ENCODE results near the gene ADAM10. TPM values are rescaled to one million over a fixed set of nuclear protein-coding genes. Genes with fewer than 3 reads are reported as not detected.

ADAM10 gene
- total and polyA plus RNA-seq, 2 of the 4 experiments (the other 2 are of a cell fraction) = 110 to 185 TPM

GRCh38 chr15:58771621-58772250 lies 22.2 kb upstream of the ADAM10 start:
- Histone ChIP-seq H3K4ac (ENCODE audit: low read depth, low read length) (peak overlapping the region; percentile 87), H2BK15ac (ENCODE audit: low read depth, low read length) (no peak overlapping the region; the same call in 2 of the 3 replicates), H3K14ac (replicated peaks; ENCODE audit: low read depth, low read length) (peak overlapping the region; percentile 94), H2BK5ac (ENCODE audit: low read depth, low read length, poor library complexity, severe bottlenecking) (peak overlapping the region; percentile 81), H3K4me2 (ENCODE audit: low read depth, low read length) (peak overlapping the region; percentile 95), H3K18ac (ENCODE audit: low read depth, low read length) (peak overlapping the region; percentile 22), H3K9me1 (ENCODE audit: insufficient read depth, low read length) (peaks cover 3% of the 10 kb centered on the region; the same call in 1 of the 2 replicates), H3K9me3 (ENCODE audit: control insufficient read depth, insufficient read depth, low read length) (no peaks in the 10 kb centered on the region), H3K27ac (ENCODE audit: insufficient read depth, low read length) (peak overlapping the region; percentile 93), H2BK20ac (ENCODE audit: low read depth, low read length) (peak overlapping the region; percentile 57; the same call in 1 of the 2 replicates), H3K27me3 (ENCODE audit: control insufficient read depth, insufficient read depth, low read length) (no peaks in the 10 kb centered on the region), H4K91ac (ENCODE audit: insufficient read depth, low read depth, low read length) (peak overlapping the region; percentile 81), H2BK120ac (ENCODE audit: low read depth, low read length) (peak overlapping the region; percentile 48), H4K5ac (ENCODE audit: low read depth, low read length) (peak overlapping the region; percentile 75), H3K56ac (ENCODE audit: extremely low read depth, insufficient read depth, low read length) (peak overlapping the region; percentile 87; the same call in 1 of the 2 replicates), H3K79me1 (ENCODE audit: low read depth in 1 of 2, low read length in 2 of 2) (peaks cover 17 to 36% of the 10 kb centered on the region in 2 experiments), H2AK9ac (replicated peaks; ENCODE audit: low read depth, low read length, poor library complexity) (peak overlapping the region; percentile 96), H4K8ac (ENCODE audit: low read depth in 2 of 2, low read length in 2 of 2) (peak overlapping the region; percentile 4 to 66; a peak in 2 of 4 replicates), H3K36me3 (ENCODE audit: control insufficient read depth, insufficient read depth, low read length) (no peaks in the 10 kb centered on the region), H4K20me1 (ENCODE audit: insufficient read depth, low read length) (peaks cover 25% of the 10 kb centered on the region; the same call in 1 of the 2 replicates), H3K9ac (ENCODE audit: low read depth, low read length) (peak overlapping the region; percentile 86), H2AFZ (replicated peaks; ENCODE audit: low read length, poor library complexity) (peak overlapping the region; percentile 95), H3K4me1 (ENCODE audit: control insufficient read depth, insufficient read depth, low read length) (no peaks in the 10 kb centered on the region), H2AK5ac (ENCODE audit: low read depth, low read length) (peak overlapping the region; percentile 83), H3K23ac (ENCODE audit: low read depth, low read length) (peak overlapping the region; percentile 77), H3K4me3 (ENCODE audit: insufficient read depth, low read depth, low read length) (peak overlapping the region; percentile 88)
- in situ Hi-C loops (cut with MboI; ENCODE audit: low sequenced_read_pairs) (loop anchor here (25.0 kb wide), 1 partner anchor 534 kb away; no protein-coding TSS in a partner anchor), intact Hi-C loops (cut with micrococcal nuclease) (loop anchor here (2.0 to 5.0 kb wide), 4 partner anchors 23 to 544 kb away; partner anchors contain the start of genes ADAM10 and SLTM), dilution Hi-C loops (cut with HindIII; ENCODE audit: low sequenced_read_pairs, unreplicated experiment) (no loop called here)
- WGBS, 2 experiments (ENCODE audit: extremely low coverage in 2 of 2, insufficient read length in 1 of 2) = 1% methylated on average over 12 of the region's 40 CpGs; no CpG with 5 or more reads in 1 of the 2 experiments
- ChIA-PET POLR2A (ENCODE audit: unreplicated experiment) (interaction anchor here (2.1 kb wide), 1 partner anchor 22 kb away, joined by 9 read pairs; the partner anchor contains the start of gene ADAM10), CTCF (interaction anchor here (1.2 to 1.7 kb wide), 2 partner anchors 12 to 543 kb away, joined by 4 to 8 read pairs; no protein-coding TSS in a partner anchor)
- BruUV-seq (replicated peaks) = no TSS peak
- no peak for TF ChIP-seq USF2 (IDR thresholded peaks at IDR 0.05; ENCODE audit: low read depth, low read length)
- no peak for TF ChIP-seq CHD1 (IDR thresholded peaks at IDR 0.05; ENCODE audit: low read depth, low read length)
- ATAC-seq (ENCODE audit: low read depth) (peak; percentile 13), DNase-seq (no peak)
